ENCODE results near the gene AGBL1.

The AGBL1 gene

DNA sequence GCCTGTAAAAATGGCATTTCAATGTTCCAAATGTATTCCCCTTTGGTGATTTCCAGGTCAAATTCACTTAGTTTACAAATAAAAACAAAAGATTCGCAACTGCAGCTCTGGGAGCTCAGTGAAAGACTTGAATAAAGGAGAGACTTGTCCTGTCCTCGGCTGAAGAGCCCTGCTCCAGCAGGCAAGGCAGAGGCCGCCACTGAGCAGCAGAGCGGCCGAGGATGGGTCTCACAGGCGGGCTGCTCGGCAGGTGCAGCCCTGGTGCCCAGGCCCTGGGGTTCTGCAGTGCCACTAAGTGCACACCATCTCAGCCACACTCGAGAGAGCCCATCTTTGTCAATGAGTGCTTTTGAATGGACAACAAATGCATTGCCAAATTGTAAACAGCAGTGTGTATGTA is 856.2 kb downstream of the AGBL1 start:
- TF ChIP-seq, protein P1, sequence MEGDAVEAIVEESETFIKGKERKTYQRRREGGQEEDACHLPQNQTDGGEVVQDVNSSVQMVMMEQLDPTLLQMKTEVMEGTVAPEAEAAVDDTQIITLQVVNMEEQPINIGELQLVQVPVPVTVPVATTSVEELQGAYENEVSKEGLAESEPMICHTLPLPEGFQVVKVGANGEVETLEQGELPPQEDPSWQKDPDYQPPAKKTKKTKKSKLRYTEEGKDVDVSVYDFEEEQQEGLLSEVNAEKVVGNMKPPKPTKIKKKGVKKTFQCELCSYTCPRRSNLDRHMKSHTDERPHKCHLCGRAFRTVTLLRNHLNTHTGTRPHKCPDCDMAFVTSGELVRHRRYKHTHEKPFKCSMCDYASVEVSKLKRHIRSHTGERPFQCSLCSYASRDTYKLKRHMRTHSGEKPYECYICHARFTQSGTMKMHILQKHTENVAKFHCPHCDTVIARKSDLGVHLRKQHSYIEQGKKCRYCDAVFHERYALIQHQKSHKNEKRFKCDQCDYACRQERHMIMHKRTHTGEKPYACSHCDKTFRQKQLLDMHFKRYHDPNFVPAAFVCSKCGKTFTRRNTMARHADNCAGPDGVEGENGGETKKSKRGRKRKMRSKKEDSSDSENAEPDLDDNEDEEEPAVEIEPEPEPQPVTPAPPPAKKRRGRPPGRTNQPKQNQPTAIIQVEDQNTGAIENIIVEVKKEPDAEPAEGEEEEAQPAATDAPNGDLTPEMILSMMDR (IDR thresholded peaks at IDR 0.05; ENCODE audit: unreplicated experiment in 3 of 3) = no peak
- no peaks in the 10 kb centered on the region for H3K36me3 Mint-ChIP-seq (ENCODE audit: low read depth)
- no peak overlapping the region for H3K27ac Mint-ChIP-seq
- no peaks in the 10 kb centered on the region for H3K4me1 Mint-ChIP-seq
- H3K4me3 Mint-ChIP-seq = no peak overlapping the region
- no peaks in the 10 kb centered on the region for H3K9me3 Mint-ChIP-seq
- H3K27me3 Mint-ChIP-seq (ENCODE audit: low read depth) = peaks cover 5% of the 10 kb centered on the region

DNA sequence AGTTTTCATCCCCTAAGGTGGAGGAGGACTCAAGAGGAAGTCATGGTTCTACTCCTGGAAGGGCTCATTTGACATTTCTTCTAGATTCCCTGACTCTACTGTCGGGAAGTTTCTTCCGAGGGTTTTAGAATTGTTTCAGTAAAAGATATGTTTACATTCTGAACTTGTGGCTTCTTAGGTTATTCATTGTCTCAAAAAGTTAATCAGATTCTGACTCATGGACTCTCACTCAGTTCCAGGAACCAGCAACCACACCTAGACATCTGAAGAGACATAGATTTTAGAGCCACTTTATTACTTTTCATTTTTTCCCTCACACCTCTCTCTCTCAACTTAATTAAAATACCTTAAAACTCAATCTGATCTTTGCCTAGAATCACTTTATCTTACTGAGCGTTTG is 862.6 kb downstream of the AGBL1 start:
- H3K4me3 Mint-ChIP-seq = no peak overlapping the region
- H3K36me3 Mint-ChIP-seq (ENCODE audit: low read depth) = no peaks in the 10 kb centered on the region
- H3K27me3 Mint-ChIP-seq (ENCODE audit: low read depth) = peaks cover 14% of the 10 kb centered on the region
- TF ChIP-seq, protein P1 (IDR thresholded peaks at IDR 0.05; ENCODE audit: unreplicated experiment in 3 of 3) = no peak
- H3K27ac Mint-ChIP-seq = no peak overlapping the region
- no peaks in the 10 kb centered on the region for H3K9me3 Mint-ChIP-seq
- H3K4me1 Mint-ChIP-seq = no peaks in the 10 kb centered on the region

DNA sequence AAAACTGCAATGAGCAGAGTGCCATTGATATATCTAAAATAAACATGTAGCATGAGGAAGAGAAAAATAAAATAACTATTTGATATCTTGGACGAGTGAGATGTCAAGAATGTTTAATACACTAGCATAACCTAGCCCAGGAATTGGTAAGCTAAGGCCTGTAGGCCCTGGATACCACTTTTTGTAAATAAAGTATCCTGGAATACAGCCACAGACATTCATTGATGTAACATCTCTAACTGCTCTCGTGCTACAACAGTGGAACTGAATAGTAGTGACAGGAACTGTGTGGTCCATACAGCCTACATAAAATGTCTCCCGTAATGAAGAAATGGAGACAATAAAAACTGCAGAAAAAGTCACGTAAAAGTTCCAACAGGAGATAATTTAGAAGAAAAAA is 869.0 kb downstream of the AGBL1 start:
- H3K27ac Mint-ChIP-seq = no peak overlapping the region
- no peaks in the 10 kb centered on the region for H3K9me3 Mint-ChIP-seq
- TF ChIP-seq, protein P1 (IDR thresholded peaks at IDR 0.05; ENCODE audit: unreplicated experiment in 3 of 3) = no peak
- H3K4me3 Mint-ChIP-seq = no peak overlapping the region
- peaks cover 8% of the 10 kb centered on the region for H3K27me3 Mint-ChIP-seq (ENCODE audit: low read depth)
- no peaks in the 10 kb centered on the region for H3K4me1 Mint-ChIP-seq
- no peaks in the 10 kb centered on the region for H3K36me3 Mint-ChIP-seq (ENCODE audit: low read depth)

DNA sequence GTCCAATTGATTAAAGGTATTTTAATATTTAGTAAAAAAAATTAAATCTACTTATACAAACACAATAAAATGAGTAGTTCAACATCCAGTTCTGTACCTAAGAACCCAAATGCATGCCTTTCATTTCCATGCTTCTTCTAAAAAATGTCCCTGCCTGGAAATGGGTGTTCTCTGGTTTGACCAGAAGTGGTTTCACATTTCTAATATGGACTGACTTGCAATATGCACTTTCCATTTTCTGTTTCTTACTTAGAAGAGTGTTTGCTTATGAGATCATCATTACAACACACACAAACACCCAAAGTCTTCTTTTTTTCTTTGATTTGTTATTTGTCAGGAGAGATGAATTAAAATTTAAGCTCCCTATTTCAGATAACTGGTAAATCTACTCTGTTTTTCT is 879.6 kb downstream of the AGBL1 start:
- H3K27ac Mint-ChIP-seq = no peak overlapping the region
- H3K36me3 Mint-ChIP-seq (ENCODE audit: low read depth) = no peaks in the 10 kb centered on the region
- H3K4me1 Mint-ChIP-seq = no peaks in the 10 kb centered on the region
- TF ChIP-seq, protein P1 (IDR thresholded peaks at IDR 0.05; ENCODE audit: unreplicated experiment in 3 of 3) = no peak
- H3K4me3 Mint-ChIP-seq = no peak overlapping the region
- no peaks in the 10 kb centered on the region for H3K9me3 Mint-ChIP-seq
- no peaks in the 10 kb centered on the region for H3K27me3 Mint-ChIP-seq (ENCODE audit: low read depth)

DNA sequence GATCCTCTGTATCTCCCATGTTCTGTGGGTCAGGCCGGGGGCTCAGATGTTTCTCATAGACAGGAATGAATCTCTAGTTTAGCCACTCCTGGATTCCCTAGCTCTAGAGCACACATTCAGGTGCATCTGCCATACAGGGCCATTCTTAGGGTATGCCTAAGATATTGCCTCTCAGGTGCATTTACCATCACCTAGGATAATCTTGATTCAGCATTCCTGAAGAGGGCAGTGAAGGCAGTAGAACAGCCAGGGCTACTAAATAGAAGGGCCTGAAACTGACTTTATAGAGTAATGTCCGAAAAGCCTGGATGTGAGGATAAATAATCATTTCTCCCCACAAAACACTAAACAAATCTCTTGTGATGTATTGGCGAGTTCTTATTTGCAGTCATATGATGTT is 882.0 kb downstream of the AGBL1 start:
- H3K9me3 Mint-ChIP-seq = no peaks in the 10 kb centered on the region
- H3K4me1 Mint-ChIP-seq = no peaks in the 10 kb centered on the region
- H3K27me3 Mint-ChIP-seq (ENCODE audit: low read depth) = peaks cover 3% of the 10 kb centered on the region
- TF ChIP-seq, protein P1 (IDR thresholded peaks at IDR 0.05; ENCODE audit: unreplicated experiment in 3 of 3) = no peak
- no peaks in the 10 kb centered on the region for H3K36me3 Mint-ChIP-seq (ENCODE audit: low read depth)
- H3K27ac Mint-ChIP-seq = no peak overlapping the region
- H3K4me3 Mint-ChIP-seq = no peak overlapping the region

DNA sequence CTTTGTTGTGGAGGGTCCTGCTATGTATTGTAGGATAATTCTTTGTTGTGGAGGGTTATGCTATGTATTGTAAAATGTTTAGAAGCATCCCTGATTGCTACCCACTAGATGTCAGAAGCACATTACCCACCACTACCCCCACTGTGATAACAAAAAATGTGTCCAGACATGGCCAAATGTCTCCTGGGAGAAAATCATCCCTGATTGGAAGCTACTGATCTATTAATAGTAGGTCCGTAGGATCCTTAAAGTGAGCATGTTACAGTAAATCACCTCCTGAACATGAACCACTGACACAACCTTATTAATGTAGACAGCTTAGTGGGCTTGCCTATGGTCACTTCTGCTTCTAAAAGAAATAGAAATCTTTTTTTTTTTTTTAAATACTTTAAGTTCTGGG is 884.6 kb downstream of the AGBL1 start:
- Mint-ChIP-seq H3K36me3 (ENCODE audit: low read depth) (no peaks in the 10 kb centered on the region), H3K9me3 (no peaks in the 10 kb centered on the region), H3K27me3 (ENCODE audit: low read depth) (peaks cover 3% of the 10 kb centered on the region), H3K4me1 (no peaks in the 10 kb centered on the region), H3K4me3 (no peak overlapping the region), H3K27ac (no peak overlapping the region)
- TF ChIP-seq, protein P1 (IDR thresholded peaks at IDR 0.05; ENCODE audit: unreplicated experiment in 3 of 3) = no peak

Measured in nephron (organoid).